HG02763 (cell line): ENCODE data around the gene PRR3.
"Not testable (repeated sequence)": the region's sequence is repeated elsewhere in the genome, so short reads cannot be mapped to it uniquely, and the experiment has no call there.

Experiments
- ATAC-seq: cut with Tn5 transposase; IDR thresholded peaks from one replicate; pipeline ENCODE4 v1.9.1; 2021; ENCODE audit warnings: mild to moderate bottlenecking, moderate library complexity; ENCODE audit not compliant: unreplicated experiment

Gene PRR3

GRCh38 chr6:30570263-30570662 lies 13.2 kb downstream of the PRR3 start:
- ATAC-seq, result no peak

GRCh38 chr6:30570740-30571074 lies 13.6 kb downstream of the PRR3 start:
- ATAC-seq, result peak; percentile 10

GRCh38 chr6:30571075-30571761 lies 14.1 kb downstream of the PRR3 start, which contains the start of gene ABCF1:
Gene ABCF1 (plus strand): TSS chr6:30571442. CDS start chr6:30571488, 46 bp downstream.
- ATAC-seq, result peak; percentile 94

- no peak for ATAC-seq
Measured at GRCh38 chr6:30571762-30572082, 14.6 kb downstream of the PRR3 start.

- no peak for ATAC-seq
Measured at GRCh38 chr6:30572148-30572547, 15.1 kb downstream of the PRR3 start.

- no peak for ATAC-seq
Measured at GRCh38 chr6:30573113-30573512, 16.0 kb downstream of the PRR3 start.

- no peak for ATAC-seq
Measured at GRCh38 chr6:30578051-30578450, 21.0 kb downstream of the PRR3 start.

- no peak for ATAC-seq
Measured at GRCh38 chr6:30583921-30584320, 26.8 kb downstream of the PRR3 start.

GRCh38 chr6:30589754-30590358 lies 32.8 kb downstream of the PRR3 start:
- ATAC-seq, result no peak

GRCh38 chr6:30590509-30590908 lies 33.4 kb downstream of the PRR3 start:
- ATAC-seq, result no peak

- ATAC-seq, result no peak
Measured at GRCh38 chr6:30591008-30591407, 33.9 kb downstream of the PRR3 start.

- no peak for ATAC-seq
Measured at GRCh38 chr6:30592287-30592686, 35.2 kb downstream of the PRR3 start.

- not testable (repeated sequence) for ATAC-seq
Measured at GRCh38 chr6:30597315-30598144, 40.4 kb downstream of the PRR3 start.

GRCh38 chr6:30598912-30599624 lies 42.0 kb downstream of the PRR3 start:
- ATAC-seq, result no peak

- no peak for ATAC-seq
Measured at GRCh38 chr6:30599625-30600324, 42.7 kb downstream of the PRR3 start.

- no peak for ATAC-seq
Measured at GRCh38 chr6:30600451-30600961, 43.4 kb downstream of the PRR3 start.

GRCh38 chr6:30601436-30601814 lies 44.3 kb downstream of the PRR3 start:
- no peak for ATAC-seq

- no peak for ATAC-seq
Measured at GRCh38 chr6:30601815-30602641, 44.9 kb downstream of the PRR3 start.

- ATAC-seq, result no peak
Measured at GRCh38 chr6:30603961-30604360, 46.9 kb downstream of the PRR3 start.

- ATAC-seq, result no peak
Measured at GRCh38 chr6:30610065-30610464, 53.0 kb downstream of the PRR3 start.
